NCI-H1417 treated with DMSO at 0.1 percent for 48 hours (cell line): ENCODE data around the gene LRP1B.

Experiments
- DNase-seq: peaks from one replicate; lab custom pipeline; 2025; lab: John Stamatoyannopoulos, UW

Gene LRP1B

GRCh38 chr2:141770530-141770929 is 360.3 kb downstream of the LRP1B start:
- DNase-seq = no peak

- no peak for DNase-seq
These were observed 363.1 kb downstream of the LRP1B start for GRCh38 chr2:141767691-141768090.

GRCh38 chr2:141767051-141767450 is 363.8 kb downstream of the LRP1B start:
- DNase-seq = no peak

GRCh38 chr2:141766225-141766624 is 364.6 kb downstream of the LRP1B start:
- DNase-seq = no peak

GRCh38 chr2:141748616-141749015 is 382.2 kb downstream of the LRP1B start:
- no peak for DNase-seq

GRCh38 chr2:141741652-141742051 is 389.2 kb downstream of the LRP1B start:
- no peak for DNase-seq

GRCh38 chr2:141737492-141738255 is 393.1 kb downstream of the LRP1B start:
- DNase-seq = no peak

GRCh38 chr2:141736466-141736865 is 394.4 kb downstream of the LRP1B start:
- no peak for DNase-seq

- no peak for DNase-seq
These were observed 401.9 kb downstream of the LRP1B start for GRCh38 chr2:141728886-141729285.

- DNase-seq = no peak
These were observed 402.7 kb downstream of the LRP1B start for GRCh38 chr2:141728142-141728541.

GRCh38 chr2:141724426-141724825 is 406.4 kb downstream of the LRP1B start:
- DNase-seq = no peak

GRCh38 chr2:141723814-141724213 is 407.0 kb downstream of the LRP1B start:
- no peak for DNase-seq

- DNase-seq = no peak
These were observed 410.3 kb downstream of the LRP1B start for GRCh38 chr2:141720476-141720875.

GRCh38 chr2:141714496-141714895 is 416.3 kb downstream of the LRP1B start:
- no peak for DNase-seq

- DNase-seq = no peak
These were observed 419.2 kb downstream of the LRP1B start for GRCh38 chr2:141711627-141712026.

GRCh38 chr2:141710589-141711239 is 420.1 kb downstream of the LRP1B start:
- no peak for DNase-seq

- DNase-seq = no peak
These were observed 421.1 kb downstream of the LRP1B start for GRCh38 chr2:141709756-141710155.

GRCh38 chr2:141707486-141707885 is 423.3 kb downstream of the LRP1B start:
- DNase-seq = peak; percentile 18

GRCh38 chr2:141704541-141704940 is 426.3 kb downstream of the LRP1B start:
- no peak for DNase-seq

GRCh38 chr2:141703501-141703900 is 427.3 kb downstream of the LRP1B start:
- no peak for DNase-seq

- DNase-seq = no peak
These were observed 429.2 kb downstream of the LRP1B start for GRCh38 chr2:141701618-141702017.

GRCh38 chr2:141699573-141699972 is 431.2 kb downstream of the LRP1B start:
- no peak for DNase-seq

GRCh38 chr2:141698500-141698899 is 432.3 kb downstream of the LRP1B start:
- DNase-seq = no peak

- DNase-seq = no peak
These were observed 433.8 kb downstream of the LRP1B start for GRCh38 chr2:141697035-141697434.
